Astrocyte (in vitro differentiated cells and primary cell): Measurements from ENCODE around the gene MACROH2A1. TPM values are rescaled to one million over a fixed set of nuclear protein-coding genes. Genes with fewer than 3 reads are reported as not detected.

Experiments
- DNase-seq: peaks from one replicate; pipeline ENCODE4 v3.0.0-alpha.2; 2010; ENCODE audit warnings: low read depth
- FAIRE-seq: peaks from 2 replicates; lab custom pipeline; 2011; peaks lifted over from hg19 to GRCh38; lab: Jason Lieb, UNC
- H2AFZ ChIP-seq: 2 replicates; pipeline ENCODE4 v1.6.0; 2012; ENCODE audit warnings: low read depth, low read length, inconsistent platforms
- H3K27ac ChIP-seq: 2 replicates; pipeline ENCODE4 v1.5.1; 2011; ENCODE audit warnings: low read depth, low read length, inconsistent platforms
- H3K27me3 ChIP-seq: 2 replicates; pipeline ENCODE4 v1.6.0; 2011; ENCODE audit warnings: low read length, inconsistent platforms; ENCODE audit not compliant: insufficient read depth
- H3K36me3 ChIP-seq: 2 replicates; pipeline ENCODE4 v1.5.1; 2011; ENCODE audit warnings: low read length, inconsistent platforms; ENCODE audit not compliant: insufficient read depth
- H3K4me1 ChIP-seq: 2 replicates; pipeline ENCODE4 v1.5.1; 2011; ENCODE audit warnings: low read length, inconsistent platforms; ENCODE audit not compliant: insufficient read depth
- H3K4me2 ChIP-seq: 2 replicates; pipeline ENCODE4 v1.6.0; 2012; ENCODE audit warnings: low read length, inconsistent platforms
- H3K4me3 ChIP-seq: 2 replicates; pipeline ENCODE4 v1.5.1; 2011; ENCODE audit warnings: low read depth, mild to moderate bottlenecking, low read length, inconsistent platforms; ENCODE audit not compliant: insufficient read depth
- H3K79me2 ChIP-seq: 2 replicates; pipeline ENCODE4 v1.6.0; 2012; ENCODE audit warnings: mild to moderate bottlenecking, low read length, inconsistent platforms; ENCODE audit not compliant: insufficient read depth
- H3K9ac ChIP-seq: 2 replicates; pipeline ENCODE4 v1.6.0; 2012; ENCODE audit warnings: mild to moderate bottlenecking, low read length, inconsistent platforms
- H3K9me3 ChIP-seq: 2 replicates; pipeline ENCODE4 v1.5.1; 2012; ENCODE audit warnings: low read depth, mild to moderate bottlenecking, low read length, inconsistent platforms; ENCODE audit not compliant: insufficient read depth
- H4K20me1 ChIP-seq: 2 replicates; pipeline ENCODE4 v1.6.0; 2012; ENCODE audit warnings: low read length, inconsistent platforms; ENCODE audit not compliant: insufficient read depth
- H3K27ac Mint-ChIP-seq: one replicate; pipeline ENCODE4 v1.8.0; 2021; ENCODE audit warnings: mild to moderate bottlenecking, mixed read lengths; ENCODE audit not compliant: unreplicated experiment
- H3K27me3 Mint-ChIP-seq: one replicate; pipeline ENCODE4 v1.8.0; 2021; ENCODE audit warnings: low read depth, mixed read lengths; ENCODE audit not compliant: unreplicated experiment
- H3K36me3 Mint-ChIP-seq: one replicate; pipeline ENCODE4 v1.8.0; 2021; ENCODE audit warnings: low read depth, mixed read lengths; ENCODE audit not compliant: unreplicated experiment
- H3K4me1 Mint-ChIP-seq: one replicate; pipeline ENCODE4 v1.8.0; 2021; ENCODE audit warnings: low read depth, mixed read lengths; ENCODE audit not compliant: unreplicated experiment
- H3K4me3 Mint-ChIP-seq: one replicate; pipeline ENCODE4 v1.8.0; 2021; ENCODE audit warnings: mild to moderate bottlenecking, moderate library complexity, mixed read lengths; ENCODE audit not compliant: unreplicated experiment
- H3K9me3 Mint-ChIP-seq: one replicate; pipeline ENCODE4 v1.8.0; 2021; ENCODE audit warnings: mild to moderate bottlenecking, mixed read lengths; ENCODE audit not compliant: unreplicated experiment
- CTCF ChIP-seq: IDR thresholded peaks from 2 replicates; pipeline ENCODE4 v1.5.1; 2011; ENCODE audit warnings: low read depth, mild to moderate bottlenecking, inconsistent platforms, low read length, moderate library complexity; ENCODE audit not compliant: insufficient read depth
- EZH2 ChIP-seq: IDR thresholded peaks from 2 replicates; pipeline ENCODE4 v1.6.1; 2012; ENCODE audit warnings: mild to moderate bottlenecking, low read length, inconsistent platforms; ENCODE audit not compliant: insufficient read depth
- total RNA-seq: library from RNA; stranded (reverse); gene quantifications from 2 replicates; pipeline ENCODE4 v1.2.1, GENCODE V29; 2021

Gene MACROH2A1
- total RNA-seq, 1 donor from 2014 or later, result 143 TPM

- H3K4me2 ChIP-seq, result no peak overlapping the region
- H3K9ac ChIP-seq, result no peak overlapping the region
- no peaks in the 10 kb centered on the region for H3K79me2 ChIP-seq
- H3K9me3 ChIP-seq, result no peaks in the 10 kb centered on the region
- H3K27ac Mint-ChIP-seq, result no peak overlapping the region
- DNase-seq (no peak), FAIRE-seq (no peak)
- peaks cover 16% of the 10 kb centered on the region for H3K4me1 ChIP-seq
- H3K4me3 Mint-ChIP-seq, result no peak overlapping the region
- peaks cover 20% of the 10 kb centered on the region for H4K20me1 ChIP-seq
- H3K27me3 Mint-ChIP-seq, result no peaks in the 10 kb centered on the region
- H3K4me1 Mint-ChIP-seq, result peaks cover 13% of the 10 kb centered on the region
- H3K4me3 ChIP-seq, result no peak overlapping the region
- H3K36me3 ChIP-seq, result peaks cover 54% of the 10 kb centered on the region
- no peaks in the 10 kb centered on the region for H3K27me3 ChIP-seq
- H3K27ac ChIP-seq, result no peak overlapping the region
- H3K9me3 Mint-ChIP-seq, result peaks cover 2% of the 10 kb centered on the region
- H2AFZ ChIP-seq, result no peak overlapping the region
- H3K36me3 Mint-ChIP-seq, result peaks cover 30% of the 10 kb centered on the region
- TF ChIP-seq CTCF, result no peak
- no peak for TF ChIP-seq EZH2
These were observed 55.6 kb downstream of the MACROH2A1 start for GRCh38 chr5:135343413-135343812.

DNA sequence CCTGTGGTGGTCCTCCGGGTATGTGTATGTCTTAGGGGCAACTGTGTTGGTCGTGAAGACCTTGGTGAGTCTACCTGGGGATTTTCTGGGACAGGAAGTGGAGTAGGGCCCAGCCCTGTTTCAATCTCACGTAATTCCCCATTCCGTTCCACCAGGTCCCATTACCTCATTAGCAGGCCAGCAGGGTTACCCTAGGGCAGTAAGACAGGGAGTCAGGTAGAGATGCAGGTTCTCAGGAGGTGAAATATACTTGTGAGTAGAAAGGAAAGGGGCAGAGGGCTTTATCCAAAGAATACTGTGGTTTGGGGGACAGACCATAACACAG is 56.5 kb downstream of the MACROH2A1 start:
- Histone ChIP-seq H3K27me3 (no peaks in the 10 kb centered on the region), H3K79me2 (no peaks in the 10 kb centered on the region), H3K4me1 (peaks cover 16% of the 10 kb centered on the region), H3K4me2 (no peak overlapping the region), H3K9me3 (no peaks in the 10 kb centered on the region), H3K27ac (no peak overlapping the region), H3K4me3 (no peak overlapping the region), H3K36me3 (peaks cover 56% of the 10 kb centered on the region), H3K9ac (no peak overlapping the region), H4K20me1 (peaks cover 29% of the 10 kb centered on the region), H2AFZ (no peak overlapping the region)
- no peaks in the 10 kb centered on the region for H3K27me3 Mint-ChIP-seq
- peaks cover 13% of the 10 kb centered on the region for H3K4me1 Mint-ChIP-seq
- TF ChIP-seq CTCF, result no peak
- no peak for TF ChIP-seq EZH2
- H3K9me3 Mint-ChIP-seq, result peaks cover 2% of the 10 kb centered on the region
- H3K27ac Mint-ChIP-seq, result no peak overlapping the region
- H3K4me3 Mint-ChIP-seq, result no peak overlapping the region
- H3K36me3 Mint-ChIP-seq, result peaks cover 32% of the 10 kb centered on the region
- DNase-seq, result no peak
- FAIRE-seq, result no peak

- no peak overlapping the region for H3K27ac Mint-ChIP-seq
- no peak for DNase-seq
- peaks cover 13% of the 10 kb centered on the region for H3K4me1 Mint-ChIP-seq
- peaks cover 32% of the 10 kb centered on the region for H3K36me3 Mint-ChIP-seq
- no peak for FAIRE-seq
- Histone ChIP-seq H3K4me1 (peaks cover 16% of the 10 kb centered on the region), H3K4me3 (no peak overlapping the region), H3K9ac (no peak overlapping the region), H3K36me3 (peaks cover 59% of the 10 kb centered on the region), H3K27ac (no peak overlapping the region), H4K20me1 (peaks cover 31% of the 10 kb centered on the region), H3K9me3 (no peaks in the 10 kb centered on the region), H3K79me2 (no peaks in the 10 kb centered on the region), H3K27me3 (no peaks in the 10 kb centered on the region), H2AFZ (no peak overlapping the region), H3K4me2 (no peak overlapping the region)
- no peaks in the 10 kb centered on the region for H3K27me3 Mint-ChIP-seq
- H3K4me3 Mint-ChIP-seq, result no peak overlapping the region
- TF ChIP-seq EZH2 (no peak), CTCF (no peak)
- peaks cover 2% of the 10 kb centered on the region for H3K9me3 Mint-ChIP-seq
These were observed 57.1 kb downstream of the MACROH2A1 start for GRCh38 chr5:135341696-135342550.
